Suprapubic skin (tissue), 4 donors: Measurements from ENCODE around the gene TGFB1. TPM values are rescaled to one million over a fixed set of nuclear protein-coding genes. Genes with fewer than 3 reads are reported as not detected.

Experiments used
- DNase-seq, 2 donors: peaks; one replicate each; pipeline ENCODE4 v3.0.0-alpha.2; 2019; ENCODE audit warnings: low spot score in 2 of 2
- H3K27ac ChIP-seq: fragments of 200-600 bp; sonication (generic); one replicate; pipeline ENCODE4 v1.5.1; 2019
- H3K27me3 ChIP-seq: fragments of 200-600 bp; sonication (generic); one replicate; pipeline ENCODE4 v1.5.1; 2019
- H3K36me3 ChIP-seq: fragments of 200-600 bp; sonication (generic); one replicate; pipeline ENCODE4 v1.5.1; 2019
- H3K4me1 ChIP-seq: fragments of 200-600 bp; sonication (generic); one replicate; pipeline ENCODE4 v1.5.1; 2019
- H3K4me3 ChIP-seq: fragments of 200-600 bp; sonication (generic); one replicate; pipeline ENCODE4 v1.5.1; 2019; ENCODE audit warnings: mild to moderate bottlenecking
- H3K9me3 ChIP-seq: fragments of 200-600 bp; sonication (generic); one replicate; pipeline ENCODE4 v1.5.1; 2019
- EP300 ChIP-seq: sonication (generic); formaldehyde crosslinking; IDR thresholded peaks from one replicate; pipeline ENCODE4 v1.6.1; 2017; ENCODE audit warnings: antibody characterized with exemption
- POLR2A ChIP-seq, 2 donors: fragments of 450-650 bp; IDR thresholded peaks; one replicate each; pipeline ENCODE4 v1.6.1; 2017; ENCODE audit warnings: antibody characterized with exemption in 2 of 2, mild to moderate bottlenecking in 2 of 2, moderate library complexity in 2 of 2
- POLR2AphosphoS5 ChIP-seq, 3 donors: sonication (generic); formaldehyde crosslinking; IDR thresholded peaks; one replicate each; pipeline ENCODE4 v1.6.1; 2017; ENCODE audit warnings: antibody characterized with exemption in 3 of 3
- WGBS: methylation state at CpG from one replicate; pipeline ENCODE4 v1.1.5; 2018; 5-methylcytosine and 5-hydroxymethylcytosine counted together
- total RNA-seq, 4 donors: library from RNA; depleted of rRNA; stranded (reverse); fragments of >200 nt; gene quantifications; one replicate each; pipeline ENCODE4 v1.1.0, GENCODE V29; 2016
- TF ChIP-seq, protein P1 (sequence below), 2 donors: fragments of 200-600 bp in 1 of 2; fragments of 450-650 bp in 1 of 2; sonication (generic) in 1 of 2; IDR thresholded peaks; one replicate each; pipeline ENCODE4 v1.5.1; 2016 to 2019; ENCODE audit warnings: antibody characterized with exemption in 2 of 2, mild to moderate bottlenecking in 1 of 2, moderate library complexity in 1 of 2

The TGFB1 gene
- total RNA-seq, 4 donors from 2014 or later: 16.4 to 19.9 (median 17.4) TPM

- Histone ChIP-seq H3K9me3 (no peaks in the 10 kb centered on the region), H3K4me1 (peaks cover 59% of the 10 kb centered on the region), H3K27me3 (no peaks in the 10 kb centered on the region), H3K4me3 (no peak overlapping the region), H3K27ac (no peak overlapping the region), H3K36me3 (no peaks in the 10 kb centered on the region)
- WGBS: 95% methylated on average over 1 of the region's 1 CpG
- TF ChIP-seq, protein P1, sequence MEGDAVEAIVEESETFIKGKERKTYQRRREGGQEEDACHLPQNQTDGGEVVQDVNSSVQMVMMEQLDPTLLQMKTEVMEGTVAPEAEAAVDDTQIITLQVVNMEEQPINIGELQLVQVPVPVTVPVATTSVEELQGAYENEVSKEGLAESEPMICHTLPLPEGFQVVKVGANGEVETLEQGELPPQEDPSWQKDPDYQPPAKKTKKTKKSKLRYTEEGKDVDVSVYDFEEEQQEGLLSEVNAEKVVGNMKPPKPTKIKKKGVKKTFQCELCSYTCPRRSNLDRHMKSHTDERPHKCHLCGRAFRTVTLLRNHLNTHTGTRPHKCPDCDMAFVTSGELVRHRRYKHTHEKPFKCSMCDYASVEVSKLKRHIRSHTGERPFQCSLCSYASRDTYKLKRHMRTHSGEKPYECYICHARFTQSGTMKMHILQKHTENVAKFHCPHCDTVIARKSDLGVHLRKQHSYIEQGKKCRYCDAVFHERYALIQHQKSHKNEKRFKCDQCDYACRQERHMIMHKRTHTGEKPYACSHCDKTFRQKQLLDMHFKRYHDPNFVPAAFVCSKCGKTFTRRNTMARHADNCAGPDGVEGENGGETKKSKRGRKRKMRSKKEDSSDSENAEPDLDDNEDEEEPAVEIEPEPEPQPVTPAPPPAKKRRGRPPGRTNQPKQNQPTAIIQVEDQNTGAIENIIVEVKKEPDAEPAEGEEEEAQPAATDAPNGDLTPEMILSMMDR (IDR thresholded peaks at IDR 0.05): no peak
- TF ChIP-seq EP300 (no peak), POLR2A (IDR thresholded peaks at IDR 0.05) (no peak), POLR2AphosphoS5 (IDR thresholded peaks at IDR 0.05) (no peak)
- DNase-seq: no peak
Observed at GRCh38 chr19:41355035-41355434, 1.3 kb upstream of the TGFB1 start.

- Histone ChIP-seq H3K4me3 (peak overlapping the region; percentile 69), H3K4me1 (peaks cover 65% of the 10 kb centered on the region), H3K27ac (peak overlapping the region; percentile 77), H3K36me3 (no peaks in the 10 kb centered on the region), H3K27me3 (no peaks in the 10 kb centered on the region), H3K9me3 (no peaks in the 10 kb centered on the region)
- TF ChIP-seq POLR2A (IDR thresholded peaks at IDR 0.05): no peak
- TF ChIP-seq, protein P1 (IDR thresholded peaks at IDR 0.05): no peak
- no peak for TF ChIP-seq POLR2AphosphoS5 (IDR thresholded peaks at IDR 0.05)
- TF ChIP-seq EP300: no peak
- no peak for DNase-seq
- WGBS: 89% methylated on average over 10 of the region's 23 CpGs
Observed at GRCh38 chr19:41354343-41354953, 726 bp upstream of the TGFB1 start.

- Histone ChIP-seq H3K9me3 (no peaks in the 10 kb centered on the region), H3K36me3 (peaks cover 3% of the 10 kb centered on the region), H3K4me3 (peak overlapping the region; percentile 69), H3K27ac (peak overlapping the region; percentile 77), H3K27me3 (no peaks in the 10 kb centered on the region), H3K4me1 (peaks cover 69% of the 10 kb centered on the region)
- peak in 1 of 2 donors; percentile 79 for DNase-seq
- TF ChIP-seq EP300 (no peak), POLR2AphosphoS5 (IDR thresholded peaks at IDR 0.05) (no peak), POLR2A (IDR thresholded peaks at IDR 0.05) (no peak)
- TF ChIP-seq, protein P1 (IDR thresholded peaks at IDR 0.05): peak in 1 of 2 donors; percentile 29
- WGBS: under 1% methylated on average over 38 of the region's 71 CpGs
Observed at GRCh38 chr19:41352609-41353465, 885 bp downstream of the TGFB1 start.

- WGBS: under 1% methylated on average over 12 of the region's 12 CpGs
- Histone ChIP-seq H3K4me1 (peaks cover 67% of the 10 kb centered on the region), H3K27me3 (no peaks in the 10 kb centered on the region), H3K4me3 (peak overlapping the region; percentile 69), H3K27ac (peak overlapping the region; percentile 43), H3K9me3 (no peaks in the 10 kb centered on the region), H3K36me3 (peaks cover 7% of the 10 kb centered on the region)
- no peak for DNase-seq
- TF ChIP-seq POLR2A (IDR thresholded peaks at IDR 0.05): no peak
- TF ChIP-seq, protein P1 (IDR thresholded peaks at IDR 0.05): no peak
Observed at GRCh38 chr19:41352279-41352608, 1.5 kb downstream of the TGFB1 start.
